Spleen (tissue), 7 donors: ENCODE measurements around the gene LARP4B.

Experiments used
- CTCF ChIP-seq, 11 experiments: fragments of 200-600 bp in 7 of 11; fragments of 450-650 bp in 4 of 11; sonication (generic) in 4 of 11; IDR thresholded peaks in 8 of 11; conservative IDR thresholded peaks in 3 of 11; 1 replicate in 7 of 11; 2 replicates in 4 of 11; pipeline versions ENCODE4 v1.4.0 to v1.8.0; 2016 to 2021; ENCODE audit warnings: antibody characterized with exemption in 11 of 11, inconsistent platforms in 4 of 11, mild to moderate bottlenecking in 1 of 11
- POLR2A ChIP-seq, 3 donors: fragments of 450-650 bp; IDR thresholded peaks; one replicate each; pipeline ENCODE4 v1.5.1; 2017; ENCODE audit warnings: antibody characterized with exemption in 3 of 3, mild to moderate bottlenecking in 1 of 3
- donor health status: DM: no; HTN: no; CAD: no; lungs with moderate emphysema.
- donor health status: DM: no; HTN: no; CAD: no.
- donor health status: DM: no; HTN: no; CAD: no.

GRCh38 chr10:905503-905902 is 26.0 kb downstream of the LARP4B start:
- TF ChIP-seq CTCF (IDR thresholded peaks at IDR 0.05 in 8 of 11, conservative IDR thresholded peaks at IDR 0.05 in 3 of 11) (no peak), POLR2A (IDR thresholded peaks at IDR 0.05) (no peak)
